GM19240 (cell line): ENCODE measurements around the gene SACS.

Source experiments
- DNase-seq: peaks from one replicate; pipeline ENCODE4 v3.0.0; 2011; ENCODE audit warnings: low spot score; ENCODE audit not compliant: insufficient read length

SACS gene, protein sequence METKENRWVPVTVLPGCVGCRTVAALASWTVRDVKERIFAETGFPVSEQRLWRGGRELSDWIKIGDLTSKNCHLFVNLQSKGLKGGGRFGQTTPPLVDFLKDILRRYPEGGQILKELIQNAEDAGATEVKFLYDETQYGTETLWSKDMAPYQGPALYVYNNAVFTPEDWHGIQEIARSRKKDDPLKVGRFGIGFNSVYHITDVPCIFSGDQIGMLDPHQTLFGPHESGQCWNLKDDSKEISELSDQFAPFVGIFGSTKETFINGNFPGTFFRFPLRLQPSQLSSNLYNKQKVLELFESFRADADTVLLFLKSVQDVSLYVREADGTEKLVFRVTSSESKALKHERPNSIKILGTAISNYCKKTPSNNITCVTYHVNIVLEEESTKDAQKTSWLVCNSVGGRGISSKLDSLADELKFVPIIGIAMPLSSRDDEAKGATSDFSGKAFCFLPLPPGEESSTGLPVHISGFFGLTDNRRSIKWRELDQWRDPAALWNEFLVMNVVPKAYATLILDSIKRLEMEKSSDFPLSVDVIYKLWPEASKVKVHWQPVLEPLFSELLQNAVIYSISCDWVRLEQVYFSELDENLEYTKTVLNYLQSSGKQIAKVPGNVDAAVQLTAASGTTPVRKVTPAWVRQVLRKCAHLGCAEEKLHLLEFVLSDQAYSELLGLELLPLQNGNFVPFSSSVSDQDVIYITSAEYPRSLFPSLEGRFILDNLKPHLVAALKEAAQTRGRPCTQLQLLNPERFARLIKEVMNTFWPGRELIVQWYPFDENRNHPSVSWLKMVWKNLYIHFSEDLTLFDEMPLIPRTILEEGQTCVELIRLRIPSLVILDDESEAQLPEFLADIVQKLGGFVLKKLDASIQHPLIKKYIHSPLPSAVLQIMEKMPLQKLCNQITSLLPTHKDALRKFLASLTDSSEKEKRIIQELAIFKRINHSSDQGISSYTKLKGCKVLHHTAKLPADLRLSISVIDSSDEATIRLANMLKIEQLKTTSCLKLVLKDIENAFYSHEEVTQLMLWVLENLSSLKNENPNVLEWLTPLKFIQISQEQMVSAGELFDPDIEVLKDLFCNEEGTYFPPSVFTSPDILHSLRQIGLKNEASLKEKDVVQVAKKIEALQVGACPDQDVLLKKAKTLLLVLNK (N-terminal part only)

DNA sequence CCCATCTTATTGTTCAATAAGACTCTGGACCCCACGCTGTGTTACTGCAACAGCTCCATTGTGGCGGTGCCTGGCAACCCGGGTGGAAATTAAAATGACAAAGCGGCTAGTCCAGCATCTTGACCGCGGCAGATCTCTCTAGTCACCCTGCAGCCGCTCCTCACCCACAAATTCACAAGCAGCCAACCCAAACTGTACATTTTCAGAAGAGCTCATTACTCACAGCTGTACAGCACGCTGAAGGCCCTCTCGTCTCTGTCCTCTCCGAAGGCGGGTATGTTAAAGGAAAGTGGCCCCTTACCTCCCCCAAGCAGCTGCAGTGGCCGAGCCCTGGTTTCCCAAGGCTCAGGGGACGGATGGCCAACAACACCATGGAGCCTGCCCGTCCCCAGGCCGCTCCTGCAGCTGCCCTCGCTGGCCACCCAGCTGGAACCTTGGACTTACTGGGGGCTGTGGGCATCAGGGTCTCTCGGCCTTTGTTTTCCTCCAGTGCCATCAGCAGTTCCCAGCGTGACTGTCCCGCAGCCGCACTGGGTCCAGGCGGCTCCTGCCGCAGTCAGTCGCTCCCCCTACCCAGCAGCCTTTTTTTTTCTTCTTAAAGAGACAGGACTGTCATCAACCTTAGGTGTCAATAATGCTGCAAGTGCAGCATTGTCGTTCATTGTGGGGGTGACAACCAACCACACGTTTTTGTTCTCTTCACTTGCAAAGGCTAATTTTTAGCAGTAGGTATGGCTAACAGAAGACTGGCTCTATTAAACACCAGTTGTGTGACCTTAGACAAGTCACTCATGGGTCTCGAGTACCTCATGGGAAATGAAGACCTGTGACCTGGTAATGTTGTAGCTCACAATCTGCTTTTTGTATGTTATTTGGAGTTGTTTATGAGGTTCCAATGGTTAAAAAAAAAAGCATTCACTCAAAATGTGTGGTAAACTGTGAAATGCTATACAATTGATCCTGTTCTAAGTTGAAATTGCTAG, at the start of gene SACS:
SACS (minus strand) TSS at position 532 of the 983 bp plus-strand sequence. CDS start 22,463 bp downstream, outside the sequence.
- DNase-seq, result no peak

DNA sequence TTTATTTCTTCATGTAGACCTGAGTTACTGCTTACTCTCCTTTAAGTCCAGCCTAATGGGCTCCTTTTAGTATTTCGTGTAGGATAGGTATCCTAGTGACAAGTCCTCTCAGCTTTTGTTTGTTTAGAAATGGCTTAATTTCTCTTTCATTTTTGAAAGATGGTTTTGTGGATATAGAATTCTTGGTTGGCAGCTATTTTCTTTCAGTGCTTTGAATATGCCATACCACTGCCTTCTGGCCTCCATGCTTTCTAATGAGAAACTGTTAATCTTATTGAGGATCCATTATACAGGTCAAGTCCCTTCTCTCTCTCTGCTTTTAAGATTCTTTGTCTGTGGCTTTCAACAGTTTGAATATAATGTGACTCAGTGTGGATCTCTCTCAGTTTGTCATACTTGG, 46.8 kb upstream of the SACS start:
- DNase-seq, result no peak

- no peak for DNase-seq
Measured at GRCh38 chr13:23477101-23477500, 43.6 kb upstream of the SACS start.

DNA sequence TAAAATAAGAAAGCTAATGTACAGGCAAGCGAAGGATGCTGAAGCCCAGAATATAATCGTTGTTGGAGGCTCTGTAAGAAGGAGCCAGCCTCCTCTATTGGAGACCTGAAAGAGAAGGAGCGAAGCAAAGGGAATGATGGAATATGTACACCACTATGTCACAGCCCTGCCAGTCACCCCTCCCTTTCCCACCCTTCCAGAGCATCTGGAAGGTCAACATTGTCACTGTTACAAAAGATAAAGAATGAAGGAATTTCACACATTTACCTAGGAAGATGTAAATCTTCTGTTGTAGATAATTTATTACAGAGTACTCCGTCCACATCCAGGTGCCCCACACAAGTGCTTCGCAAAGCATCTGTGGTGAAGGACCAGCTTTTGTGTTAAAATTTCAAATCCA, 39.7 kb upstream of the SACS start:
- DNase-seq, result no peak

GRCh38 chr13:23472189-23472588, 38.7 kb upstream of the SACS start:
- no peak for DNase-seq

DNA sequence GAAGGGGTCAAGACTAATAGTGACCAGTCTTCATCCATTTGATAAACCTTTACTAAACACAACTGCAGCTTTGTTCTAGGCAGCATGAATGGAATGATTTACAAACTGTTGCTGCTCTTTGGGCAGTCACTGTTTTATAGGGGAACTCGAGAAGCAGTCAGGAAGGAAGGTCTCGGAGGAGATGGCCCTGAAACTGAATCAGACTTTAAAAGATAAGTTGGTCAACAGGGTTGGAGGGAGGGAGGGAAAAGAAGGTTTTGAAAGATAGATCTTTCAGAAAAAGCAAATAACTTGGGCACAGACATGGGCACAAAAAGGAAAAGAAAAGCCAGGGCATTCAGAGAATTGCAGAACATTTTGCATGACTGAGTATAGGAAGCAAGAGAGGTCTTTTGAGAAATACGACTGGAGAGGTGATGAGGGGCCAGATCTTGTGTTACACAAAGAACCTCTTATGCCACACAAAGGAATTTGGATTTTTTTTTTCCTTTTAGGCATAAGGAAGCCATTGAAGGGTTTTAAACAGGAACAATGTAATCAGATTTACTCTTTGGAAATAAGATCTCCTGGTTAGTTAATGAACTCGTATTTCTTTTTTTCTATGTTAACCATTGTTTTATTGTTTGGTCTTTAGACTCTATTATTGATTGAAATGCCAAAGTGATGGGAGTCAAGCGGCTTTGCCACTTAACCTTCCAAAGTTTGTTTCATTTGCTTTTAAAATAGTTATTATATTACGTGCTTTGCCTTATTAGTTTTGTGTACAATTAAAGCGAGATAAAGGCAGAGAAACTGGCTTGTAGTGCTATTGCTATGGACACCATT, 37.5 kb upstream of the SACS start:
- DNase-seq, result no peak

DNA sequence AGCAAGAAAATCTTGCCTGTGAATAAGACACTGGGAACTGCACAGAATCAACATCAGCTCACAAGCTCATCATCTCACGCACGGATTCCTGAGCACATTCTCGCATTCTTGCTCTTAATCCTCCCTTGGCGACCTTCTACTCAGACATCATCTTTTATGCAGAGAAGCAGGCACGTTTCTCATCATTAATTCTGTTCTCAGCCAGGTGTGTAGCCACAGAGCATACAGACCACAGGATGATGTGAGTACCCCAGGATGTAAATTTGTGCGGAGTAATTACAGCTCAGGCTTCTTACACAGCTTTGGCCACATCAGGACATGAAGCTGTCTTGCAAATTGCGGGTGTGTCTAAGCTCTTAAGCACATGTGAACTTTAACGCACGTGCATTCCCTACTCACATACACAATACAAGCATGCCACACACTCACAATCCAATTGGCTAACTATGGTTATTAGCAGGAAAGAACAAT, 36.5 kb upstream of the SACS start:
- peak; percentile 20 for DNase-seq

- no peak for DNase-seq
Measured at GRCh38 chr13:23468811-23469210, 35.3 kb upstream of the SACS start.

DNA sequence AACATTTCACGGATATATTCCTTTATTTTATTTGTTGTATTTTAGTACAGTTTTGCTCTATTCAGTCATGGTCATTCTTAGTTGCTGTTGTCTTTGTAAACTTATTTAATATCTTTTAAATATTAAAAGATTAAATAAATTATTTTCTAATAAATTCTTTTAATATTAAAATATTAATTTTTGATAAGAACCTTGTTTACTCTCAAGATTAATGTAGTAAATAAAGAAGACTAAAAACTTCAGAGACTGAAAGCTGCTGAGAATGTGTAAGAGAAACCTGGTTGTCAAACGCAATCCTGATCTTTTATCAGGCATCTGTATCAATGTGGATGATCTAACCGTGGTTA, 34.4 kb upstream of the SACS start:
- DNase-seq, result no peak

DNA sequence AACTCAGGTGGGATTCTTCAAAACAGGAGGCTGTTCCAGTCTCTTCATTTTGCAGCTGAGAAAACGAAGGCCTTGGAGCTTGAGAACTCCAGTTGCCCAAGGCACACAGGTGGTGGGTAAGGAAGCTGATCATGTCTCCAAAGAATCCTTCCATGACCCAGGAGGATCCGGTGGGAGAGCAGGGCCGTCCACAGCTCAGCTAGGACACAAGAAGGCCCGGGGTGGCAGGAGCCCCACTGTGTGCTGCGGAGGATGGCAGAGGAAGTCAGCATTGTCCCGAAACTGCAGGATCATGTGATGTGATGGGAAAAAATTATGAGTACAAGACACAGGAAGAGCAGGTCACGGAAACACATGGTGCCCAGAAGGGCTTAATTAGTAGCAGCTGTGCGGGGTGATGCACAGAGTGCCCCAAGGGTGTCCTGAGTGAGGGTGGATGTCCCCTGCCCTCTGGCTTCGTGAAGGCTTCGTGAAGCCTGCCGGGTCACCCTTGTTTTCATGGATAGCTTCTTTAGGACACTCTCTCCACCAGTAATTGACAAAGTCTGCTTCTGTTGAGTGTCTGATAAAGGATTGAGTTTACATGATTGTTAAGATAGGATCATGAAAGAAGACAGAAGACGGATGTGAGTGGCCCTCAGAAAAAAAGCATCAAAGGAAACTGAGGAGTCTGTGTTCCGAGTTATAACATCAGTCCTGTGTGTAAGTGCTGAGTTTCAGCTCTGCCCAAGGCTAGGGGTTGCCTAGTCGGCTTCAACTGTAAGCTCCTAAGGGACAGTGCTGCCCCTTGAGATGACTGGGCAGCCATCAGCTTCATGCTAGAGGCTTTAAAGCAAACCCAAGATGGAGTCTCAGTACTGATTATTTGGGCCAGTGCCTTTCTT, 33.8 kb upstream of the SACS start:
- no peak for DNase-seq

DNA sequence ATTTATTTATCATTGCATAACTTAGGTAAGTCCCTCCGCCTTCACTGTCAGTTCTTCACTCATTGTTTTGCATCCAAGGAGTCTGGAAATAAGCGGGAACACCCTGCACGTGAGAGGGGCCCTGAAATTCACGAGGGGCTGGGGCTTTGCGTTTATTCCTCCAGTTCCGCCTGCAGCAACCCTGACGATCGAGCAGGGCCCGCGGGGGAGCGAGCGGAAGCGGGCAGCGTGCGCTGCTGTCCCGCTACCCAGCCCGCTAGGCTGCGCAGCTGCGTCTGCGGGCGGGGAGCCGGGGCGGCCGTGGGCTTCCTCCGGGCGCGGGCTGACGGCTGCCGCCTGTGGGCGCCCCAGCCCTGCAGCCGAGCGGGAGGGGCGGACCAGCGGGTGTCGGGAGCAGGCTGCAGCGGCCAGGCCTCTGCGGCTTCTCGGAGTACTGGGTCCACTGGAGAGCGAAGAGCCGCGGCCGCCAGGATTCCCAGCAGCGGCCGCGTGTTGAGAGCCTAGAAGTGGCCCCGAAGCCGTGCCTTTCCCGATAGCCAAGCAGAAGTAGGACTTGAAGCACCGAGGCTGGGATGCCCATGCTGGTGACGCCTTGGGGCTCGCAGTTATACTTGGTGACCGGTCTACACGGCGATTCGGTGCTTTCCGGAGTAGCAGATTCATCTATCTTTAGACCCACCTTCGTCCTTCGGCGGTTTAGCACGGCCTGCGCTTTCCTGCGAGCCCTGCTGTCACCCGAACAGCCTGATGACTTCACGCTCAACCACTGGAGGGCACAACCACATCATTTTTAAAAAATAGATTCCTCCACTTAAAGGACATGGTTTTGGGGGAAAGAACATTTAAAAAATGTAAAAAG, 32.9 kb upstream of the SACS start:
- peak; percentile 25 for DNase-seq

GRCh38 chr13:23463661-23464060, 30.2 kb upstream of the SACS start:
- no peak for DNase-seq

- DNase-seq, result no peak
Measured at GRCh38 chr13:23462815-23463559, 29.5 kb upstream of the SACS start.

DNA sequence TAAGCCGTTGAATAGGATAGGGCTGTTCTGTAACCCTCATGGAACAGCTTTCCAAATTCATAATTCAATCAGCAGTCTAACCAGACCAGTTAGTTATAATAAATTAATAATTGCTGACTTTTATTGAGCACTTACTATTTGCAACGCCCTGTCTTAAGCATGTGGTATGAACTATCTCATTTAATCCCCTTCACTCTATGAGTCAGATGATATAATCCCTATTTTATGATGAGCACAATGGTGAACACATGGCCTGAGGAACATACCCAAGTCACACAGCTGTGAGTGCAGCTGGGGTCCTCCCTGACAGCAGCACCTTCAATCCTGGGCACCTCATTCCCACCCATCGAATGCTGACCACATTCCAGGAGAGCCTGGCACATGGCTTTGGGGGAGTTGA, 28.0 kb upstream of the SACS start:
- DNase-seq, result no peak

GRCh38 chr13:23460921-23461320, 27.4 kb upstream of the SACS start:
- no peak for DNase-seq

- no peak for DNase-seq
Measured at GRCh38 chr13:23460309-23460708, 26.8 kb upstream of the SACS start.

GRCh38 chr13:23458989-23459388, 25.5 kb upstream of the SACS start:
- DNase-seq, result no peak
